Activated B cell treated with CpG ODN at 0.5 μM for 24 hours (primary cell): ENCODE results near the gene BBS12. TPM values are rescaled to one million over a fixed set of nuclear protein-coding genes. Genes with fewer than 3 reads are reported as not detected.

Source experiments
- ATAC-seq: fragments of 200-7000 bp; cut with Tn5 transposase; one replicate; pipeline ENCODE4 v1.10.0; 2021; ENCODE audit warnings: low read depth, mild to moderate bottlenecking, moderate library complexity
- CTCF ChIA-PET: fragments of 350-600 bp; sonication (Branson Sonifier 250); formaldehyde crosslinking; loops from one replicate; lab custom pipeline; 2021; ENCODE audit warnings: antibody characterized with exemption; lab: Charles Lee
- POLR2A ChIA-PET: fragments of 350-600 bp; sonication (Branson Sonifier 250); formaldehyde crosslinking; loops from one replicate; lab custom pipeline; 2021; ENCODE audit warnings: antibody characterized with exemption; lab: Charles Lee
- DNase-seq: peaks from one replicate; pipeline ENCODE4 v3.0.0; 2022
- H3K27ac Mint-ChIP-seq: one replicate; pipeline ENCODE4 v1.8.0; 2020; ENCODE audit warnings: mixed read lengths
- H3K27me3 Mint-ChIP-seq: one replicate; pipeline ENCODE4 v1.8.0; 2021; ENCODE audit warnings: mixed read lengths
- H3K36me3 Mint-ChIP-seq: one replicate; pipeline ENCODE4 v1.8.0; 2021; ENCODE audit warnings: low read depth, mixed read lengths
- H3K4me1 Mint-ChIP-seq: one replicate; pipeline ENCODE4 v1.8.0; 2021; ENCODE audit warnings: mixed read lengths
- H3K4me3 Mint-ChIP-seq: one replicate; pipeline ENCODE4 v1.8.0; 2020; ENCODE audit warnings: mild to moderate bottlenecking, mixed read lengths
- H3K9me3 Mint-ChIP-seq: one replicate; pipeline ENCODE4 v1.8.0; 2020; ENCODE audit warnings: mixed read lengths
- intact Hi-C: fragments of 100-400 bp; cut with micrococcal nuclease; formaldehyde crosslinking; loops from one replicate; pipeline ENCODE4 v1.15.1; 2024
- total RNA-seq: library from RNA; stranded (reverse); gene quantifications from 2 replicates; pipeline ENCODE4 v1.2.3, GENCODE V29; 2022
- TF ChIP-seq, protein P1 (sequence below): fragments of 200-600 bp; IDR thresholded peaks from one replicate; pipeline ENCODE4 v1.8.0; 2022; ENCODE audit warnings: antibody characterized with exemption, mild to moderate bottlenecking

Gene BBS12
- total RNA-seq, 1 donor from 2014 or later: 3.3 TPM

DNA sequence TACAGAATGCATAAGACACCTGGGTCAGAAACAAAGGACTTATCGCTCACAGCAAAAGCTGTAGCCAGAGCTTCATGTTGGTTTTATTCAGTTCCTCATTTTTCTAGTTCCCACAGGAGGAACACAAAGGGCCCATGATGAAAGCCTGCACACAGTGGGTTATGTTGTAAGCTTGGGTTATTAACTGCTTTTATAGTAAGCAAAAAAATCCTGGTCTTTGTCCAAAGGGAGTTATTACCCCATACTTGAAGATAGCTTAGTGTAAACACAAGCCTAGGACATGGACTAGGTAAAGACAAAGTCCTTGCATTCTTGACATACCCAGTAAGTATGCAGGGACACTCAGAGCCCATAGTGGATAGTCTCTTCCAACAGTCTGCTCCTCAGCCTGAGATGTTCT lies 11.7 kb downstream of the BBS12 start:
- no peaks in the 10 kb centered on the region for H3K27me3 Mint-ChIP-seq
- ATAC-seq (no peak), DNase-seq (no peak)
- H3K27ac Mint-ChIP-seq: no peak overlapping the region
- intact Hi-C loops: no loop called here
- TF ChIP-seq, protein P1, sequence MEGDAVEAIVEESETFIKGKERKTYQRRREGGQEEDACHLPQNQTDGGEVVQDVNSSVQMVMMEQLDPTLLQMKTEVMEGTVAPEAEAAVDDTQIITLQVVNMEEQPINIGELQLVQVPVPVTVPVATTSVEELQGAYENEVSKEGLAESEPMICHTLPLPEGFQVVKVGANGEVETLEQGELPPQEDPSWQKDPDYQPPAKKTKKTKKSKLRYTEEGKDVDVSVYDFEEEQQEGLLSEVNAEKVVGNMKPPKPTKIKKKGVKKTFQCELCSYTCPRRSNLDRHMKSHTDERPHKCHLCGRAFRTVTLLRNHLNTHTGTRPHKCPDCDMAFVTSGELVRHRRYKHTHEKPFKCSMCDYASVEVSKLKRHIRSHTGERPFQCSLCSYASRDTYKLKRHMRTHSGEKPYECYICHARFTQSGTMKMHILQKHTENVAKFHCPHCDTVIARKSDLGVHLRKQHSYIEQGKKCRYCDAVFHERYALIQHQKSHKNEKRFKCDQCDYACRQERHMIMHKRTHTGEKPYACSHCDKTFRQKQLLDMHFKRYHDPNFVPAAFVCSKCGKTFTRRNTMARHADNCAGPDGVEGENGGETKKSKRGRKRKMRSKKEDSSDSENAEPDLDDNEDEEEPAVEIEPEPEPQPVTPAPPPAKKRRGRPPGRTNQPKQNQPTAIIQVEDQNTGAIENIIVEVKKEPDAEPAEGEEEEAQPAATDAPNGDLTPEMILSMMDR: no peak
- H3K4me3 Mint-ChIP-seq: no peak overlapping the region
- peaks cover 2% of the 10 kb centered on the region for H3K9me3 Mint-ChIP-seq
- H3K36me3 Mint-ChIP-seq: peaks cover 12% of the 10 kb centered on the region
- CTCF ChIA-PET: interaction anchor here (1.1 kb wide), 1 partner anchor 14 kb away, joined by 5 read pairs; no protein-coding TSS in a partner anchor
- POLR2A ChIA-PET: interaction anchor here (1.1 kb wide), 1 partner anchor 12 kb away, joined by 3 read pairs; the partner anchor contains the start of gene BBS12
- no peaks in the 10 kb centered on the region for H3K4me1 Mint-ChIP-seq

DNA sequence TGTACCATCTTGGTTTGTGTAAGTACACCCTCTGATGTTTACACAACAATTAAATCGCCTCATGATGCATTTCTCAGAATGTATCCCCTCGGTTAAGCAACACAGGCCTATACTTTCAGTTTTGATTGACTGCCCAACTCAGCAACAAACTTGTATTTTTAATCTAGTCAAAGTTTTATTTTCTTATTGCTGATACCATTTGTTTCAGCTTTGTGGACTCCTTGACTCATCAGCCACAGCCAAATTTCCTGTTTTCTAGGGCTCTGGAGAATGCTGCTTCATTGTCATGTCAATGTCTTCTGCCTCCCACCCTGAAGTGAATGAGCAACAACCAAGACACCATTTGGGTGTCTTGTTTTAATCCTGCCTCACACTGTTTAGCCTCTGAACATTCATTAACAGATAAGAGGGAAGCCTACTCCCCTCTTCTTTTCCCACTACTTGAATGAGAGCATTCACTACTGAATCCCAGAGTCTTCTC lies 14.0 kb downstream of the BBS12 start:
- ATAC-seq (no peak), DNase-seq (no peak)
- H3K4me1 Mint-ChIP-seq: no peaks in the 10 kb centered on the region
- no peak overlapping the region for H3K4me3 Mint-ChIP-seq
- H3K27me3 Mint-ChIP-seq: peaks cover 15% of the 10 kb centered on the region
- ChIA-PET POLR2A (no interaction called here), CTCF (interaction anchor here (1.6 kb wide), 1 partner anchor 11 kb away, joined by 6 read pairs; no protein-coding TSS in a partner anchor)
- H3K9me3 Mint-ChIP-seq: no peaks in the 10 kb centered on the region
- intact Hi-C loops: no loop called here
- H3K36me3 Mint-ChIP-seq: peaks cover 12% of the 10 kb centered on the region
- TF ChIP-seq, protein P1: no peak
- H3K27ac Mint-ChIP-seq: no peak overlapping the region

DNA sequence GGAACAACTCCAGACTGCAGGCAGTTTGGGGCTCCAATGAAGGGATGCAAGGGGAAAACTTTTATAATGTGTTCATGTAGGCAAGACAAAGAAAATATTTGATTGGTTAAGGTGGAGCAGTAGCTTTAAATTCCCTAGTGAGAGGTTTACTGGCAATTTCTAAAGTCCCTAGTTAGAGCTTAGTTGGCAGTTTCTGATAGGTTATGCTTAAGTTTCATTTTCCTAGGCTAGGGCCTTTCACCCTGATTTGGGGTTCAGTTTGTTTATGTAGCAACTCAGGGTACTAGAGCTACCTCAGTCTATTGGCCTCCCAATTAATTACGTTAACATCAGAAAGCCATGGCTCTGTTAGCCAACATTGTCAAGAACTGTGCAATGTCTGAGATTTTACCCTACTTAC lies 14.6 kb downstream of the BBS12 start:
- Mint-ChIP-seq H3K4me3 (no peak overlapping the region), H3K9me3 (no peaks in the 10 kb centered on the region)

DNA sequence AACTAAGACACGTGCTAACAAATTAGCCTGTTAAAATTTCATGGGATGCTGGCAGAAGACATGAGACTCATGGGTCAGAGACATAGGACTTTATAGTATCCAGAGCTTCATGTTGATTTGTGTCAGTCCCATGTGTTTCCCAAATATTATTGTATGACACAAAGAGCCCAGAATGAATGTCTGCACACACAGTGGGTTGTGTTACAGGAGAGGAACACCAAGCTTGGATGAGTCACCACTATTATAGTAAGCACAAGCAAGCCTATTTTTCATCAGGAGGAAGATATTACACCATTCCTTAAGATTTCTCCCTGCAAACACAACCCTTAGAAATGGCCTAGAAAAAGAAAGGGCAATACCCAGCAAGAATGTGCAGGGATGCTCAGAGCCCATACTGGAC lies 15.4 kb downstream of the BBS12 start:
- no peak overlapping the region for H3K4me3 Mint-ChIP-seq
- H3K4me1 Mint-ChIP-seq: no peaks in the 10 kb centered on the region
- intact Hi-C loops: no loop called here
- no peaks in the 10 kb centered on the region for H3K9me3 Mint-ChIP-seq
- DNase-seq (no peak), ATAC-seq (no peak)
- CTCF ChIA-PET: interaction anchor here (1.6 kb wide), 1 partner anchor 10 kb away, joined by 6 read pairs; no protein-coding TSS in a partner anchor
- H3K27ac Mint-ChIP-seq: no peak overlapping the region
- peaks cover 5% of the 10 kb centered on the region for H3K36me3 Mint-ChIP-seq
- peaks cover 20% of the 10 kb centered on the region for H3K27me3 Mint-ChIP-seq
- TF ChIP-seq, protein P1: no peak
- POLR2A ChIA-PET: no interaction called here

More for the DNA sequence above, 14.6 kb downstream of the BBS12 start:
- ChIA-PET CTCF (interaction anchor here (1.6 kb wide), 1 partner anchor 11 kb away, joined by 6 read pairs; no protein-coding TSS in a partner anchor), POLR2A (no interaction called here)
- ATAC-seq: no peak
- TF ChIP-seq, protein P1: no peak
- Mint-ChIP-seq H3K27me3 (peaks cover 20% of the 10 kb centered on the region), H3K27ac (no peak overlapping the region), H3K36me3 (peaks cover 10% of the 10 kb centered on the region), H3K4me1 (no peaks in the 10 kb centered on the region)
- intact Hi-C loops: no loop called here
- DNase-seq: no peak

DNA sequence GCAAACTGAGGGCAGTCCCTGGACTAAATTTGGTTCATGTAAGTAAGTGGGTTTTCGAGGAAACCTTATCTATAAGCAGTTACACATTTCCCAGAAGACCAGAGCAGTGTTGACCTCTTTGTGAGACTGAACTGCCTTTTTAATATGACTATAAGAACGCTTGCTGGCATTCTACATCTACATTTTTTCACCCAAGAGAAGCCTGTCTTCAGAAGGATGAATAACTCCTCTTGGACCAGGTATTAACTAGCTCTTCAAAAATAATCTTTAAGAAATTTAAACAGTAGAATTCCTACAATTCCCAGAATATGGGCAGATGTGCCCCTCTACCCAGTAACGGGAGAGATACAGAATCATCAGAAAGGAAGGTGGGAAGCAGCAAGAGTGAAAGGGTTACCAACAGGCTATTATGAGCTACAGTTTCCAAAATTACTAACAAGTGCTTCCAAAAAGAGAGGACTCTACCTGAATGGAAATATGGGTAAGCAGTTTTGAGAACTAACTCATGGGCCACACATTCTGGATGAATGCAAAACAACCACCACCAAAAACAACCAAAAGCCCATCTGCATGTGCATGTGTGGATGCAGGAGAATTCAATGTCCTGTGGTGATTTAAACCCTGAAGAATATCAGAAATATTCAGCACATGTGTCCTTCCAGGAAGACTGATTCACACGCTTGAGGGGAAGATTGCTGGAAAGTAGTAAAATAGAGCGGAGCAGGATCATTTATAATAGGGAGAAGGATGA lies 17.4 kb downstream of the BBS12 start:
- intact Hi-C loops: no loop called here
- H3K36me3 Mint-ChIP-seq: no peaks in the 10 kb centered on the region
- no peaks in the 10 kb centered on the region for H3K4me1 Mint-ChIP-seq
- TF ChIP-seq, protein P1: no peak
- H3K27ac Mint-ChIP-seq: no peak overlapping the region
- DNase-seq (no peak), ATAC-seq (no peak)
- H3K27me3 Mint-ChIP-seq: peaks cover 20% of the 10 kb centered on the region
- ChIA-PET CTCF (no interaction called here), POLR2A (no interaction called here)
- H3K9me3 Mint-ChIP-seq: no peaks in the 10 kb centered on the region
- no peak overlapping the region for H3K4me3 Mint-ChIP-seq
